ENCODE measurements around the gene PHF21A.

DNA sequence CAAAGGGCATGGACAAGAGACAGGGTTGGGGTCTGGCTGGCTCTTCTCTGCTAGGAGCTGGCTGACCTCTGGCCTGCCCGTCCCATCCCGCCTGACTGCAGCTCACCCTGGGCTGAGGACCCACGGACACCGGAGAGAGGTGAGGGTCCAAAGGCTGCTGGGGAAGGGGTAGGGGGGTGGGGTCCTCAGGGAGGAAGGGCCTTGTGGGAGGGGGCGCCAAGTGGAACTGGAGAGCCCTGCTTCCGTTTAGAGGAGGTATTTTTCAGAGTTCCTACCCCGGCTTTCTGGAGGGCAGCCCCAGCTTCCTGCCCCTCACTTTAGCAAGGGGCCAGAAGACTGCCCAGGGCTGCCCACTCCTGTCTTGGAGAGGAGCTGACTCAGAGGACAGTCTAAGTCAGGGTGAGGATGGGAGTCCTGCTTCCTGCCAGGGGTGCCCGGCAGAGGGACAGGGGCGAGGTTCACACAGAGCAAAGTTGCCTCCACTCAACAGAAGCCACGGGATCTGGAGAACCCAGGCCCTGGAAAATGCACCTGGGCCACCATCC is 191.7 kb downstream of the PHF21A start:
- no peak for TF ChIP-seq YY1 (IDR thresholded peaks at IDR 0.05; ENCODE audit: insufficient read depth, insufficient read length)
- TF ChIP-seq ZNF274 (IDR thresholded peaks at IDR 0.05; ENCODE audit: low read depth, low read length): no peak
